T-helper 1 cell treated with Interleukin-12 subunit alpha and Interleukin-12 subunit beta and Interleukin-4 antibody, amounts not matched to agents 30 μg/mL and 1 μg/mL, for 36 hours (primary cell): ENCODE results near the gene DGKE.

Experiments
- H3K27ac Mint-ChIP-seq: one replicate; pipeline ENCODE4 v1.8.0; 2021; ENCODE audit warnings: mild to moderate bottlenecking, mixed read lengths
- H3K27me3 Mint-ChIP-seq: one replicate; pipeline ENCODE4 v1.8.0; 2021; ENCODE audit warnings: low read depth, mixed read lengths
- H3K36me3 Mint-ChIP-seq: one replicate; pipeline ENCODE4 v1.8.0; 2021; ENCODE audit warnings: low read depth, mixed read lengths
- H3K4me1 Mint-ChIP-seq: one replicate; pipeline ENCODE4 v1.8.0; 2021; ENCODE audit warnings: low read depth, mixed read lengths
- H3K4me3 Mint-ChIP-seq: one replicate; pipeline ENCODE4 v1.8.0; 2021; ENCODE audit warnings: mild to moderate bottlenecking, moderate library complexity, mixed read lengths
- H3K9me3 Mint-ChIP-seq: one replicate; pipeline ENCODE4 v1.8.0; 2021; ENCODE audit warnings: mixed read lengths

Gene DGKE

DNA sequence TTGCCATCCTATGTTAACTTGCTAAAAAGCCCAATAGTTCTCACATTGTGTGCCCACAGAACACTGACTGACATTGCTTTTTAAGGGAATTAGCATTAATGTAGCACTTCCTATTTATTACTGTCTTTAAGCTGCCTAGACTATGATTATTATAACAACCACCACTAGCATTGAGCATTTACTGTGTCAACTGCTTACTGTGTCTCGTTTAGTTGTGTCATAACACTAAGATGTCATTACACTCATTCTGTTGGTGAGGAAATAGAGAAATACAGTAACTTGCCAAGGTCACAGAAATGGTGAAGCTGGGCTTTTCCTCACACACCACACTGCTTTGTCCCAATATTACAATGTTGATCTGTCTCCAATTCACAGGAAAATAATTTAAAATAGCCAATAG lies 49.7 kb downstream of the DGKE start:
- H3K4me1 Mint-ChIP-seq = peaks cover 2% of the 10 kb centered on the region
- H3K27me3 Mint-ChIP-seq = no peaks in the 10 kb centered on the region
- no peak overlapping the region for H3K27ac Mint-ChIP-seq
- H3K4me3 Mint-ChIP-seq = no peak overlapping the region
- H3K36me3 Mint-ChIP-seq = peaks cover 26% of the 10 kb centered on the region
- H3K9me3 Mint-ChIP-seq = peaks cover 3% of the 10 kb centered on the region

GRCh38 chr17:56884483-56885311 lies 50.7 kb downstream of the DGKE start:
- Mint-ChIP-seq H3K4me1 (peaks cover 2% of the 10 kb centered on the region), H3K36me3 (peaks cover 36% of the 10 kb centered on the region), H3K4me3 (no peak overlapping the region), H3K9me3 (peaks cover 3% of the 10 kb centered on the region), H3K27me3 (no peaks in the 10 kb centered on the region), H3K27ac (no peak overlapping the region)

GRCh38 chr17:56885312-56885657 lies 51.3 kb downstream of the DGKE start:
- H3K4me1 Mint-ChIP-seq = peaks cover 2% of the 10 kb centered on the region
- peaks cover 42% of the 10 kb centered on the region for H3K36me3 Mint-ChIP-seq
- no peak overlapping the region for H3K4me3 Mint-ChIP-seq
- peaks cover 3% of the 10 kb centered on the region for H3K9me3 Mint-ChIP-seq
- H3K27me3 Mint-ChIP-seq = no peaks in the 10 kb centered on the region
- no peak overlapping the region for H3K27ac Mint-ChIP-seq

DNA sequence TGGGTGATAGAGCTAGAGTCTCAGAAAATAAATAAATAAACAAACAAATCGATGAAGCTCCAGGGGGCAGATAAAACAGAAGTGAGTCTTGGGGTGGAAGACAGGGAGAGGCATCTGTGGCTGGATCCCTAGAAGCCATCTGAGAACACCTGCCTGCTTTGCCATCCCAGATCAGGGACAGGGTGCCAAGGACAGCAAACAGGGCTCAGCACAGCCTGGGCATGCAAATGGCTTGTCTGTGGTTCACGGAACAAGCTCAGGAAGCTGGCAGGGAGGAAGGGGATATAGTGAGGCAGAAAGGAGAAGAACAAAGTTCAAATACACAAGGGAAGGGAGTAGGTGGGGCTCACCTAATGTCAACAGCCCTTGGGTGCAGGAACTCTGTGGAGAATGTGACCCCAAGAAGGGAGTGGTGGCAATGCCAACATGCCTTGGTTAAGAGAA lies 52.4 kb downstream of the DGKE start:
- no peak overlapping the region for H3K4me3 Mint-ChIP-seq
- H3K9me3 Mint-ChIP-seq = peaks cover 3% of the 10 kb centered on the region
- peaks cover 49% of the 10 kb centered on the region for H3K36me3 Mint-ChIP-seq
- H3K27me3 Mint-ChIP-seq = no peaks in the 10 kb centered on the region
- peaks cover 2% of the 10 kb centered on the region for H3K4me1 Mint-ChIP-seq
- H3K27ac Mint-ChIP-seq = peak overlapping the region; percentile 5

- H3K9me3 Mint-ChIP-seq = peaks cover 3% of the 10 kb centered on the region
- H3K27ac Mint-ChIP-seq = no peak overlapping the region
- peaks cover 2% of the 10 kb centered on the region for H3K4me1 Mint-ChIP-seq
- H3K27me3 Mint-ChIP-seq = no peaks in the 10 kb centered on the region
- H3K4me3 Mint-ChIP-seq = no peak overlapping the region
- H3K36me3 Mint-ChIP-seq = peaks cover 50% of the 10 kb centered on the region
Measured at GRCh38 chr17:56887105-56887504, 53.2 kb downstream of the DGKE start.

DNA sequence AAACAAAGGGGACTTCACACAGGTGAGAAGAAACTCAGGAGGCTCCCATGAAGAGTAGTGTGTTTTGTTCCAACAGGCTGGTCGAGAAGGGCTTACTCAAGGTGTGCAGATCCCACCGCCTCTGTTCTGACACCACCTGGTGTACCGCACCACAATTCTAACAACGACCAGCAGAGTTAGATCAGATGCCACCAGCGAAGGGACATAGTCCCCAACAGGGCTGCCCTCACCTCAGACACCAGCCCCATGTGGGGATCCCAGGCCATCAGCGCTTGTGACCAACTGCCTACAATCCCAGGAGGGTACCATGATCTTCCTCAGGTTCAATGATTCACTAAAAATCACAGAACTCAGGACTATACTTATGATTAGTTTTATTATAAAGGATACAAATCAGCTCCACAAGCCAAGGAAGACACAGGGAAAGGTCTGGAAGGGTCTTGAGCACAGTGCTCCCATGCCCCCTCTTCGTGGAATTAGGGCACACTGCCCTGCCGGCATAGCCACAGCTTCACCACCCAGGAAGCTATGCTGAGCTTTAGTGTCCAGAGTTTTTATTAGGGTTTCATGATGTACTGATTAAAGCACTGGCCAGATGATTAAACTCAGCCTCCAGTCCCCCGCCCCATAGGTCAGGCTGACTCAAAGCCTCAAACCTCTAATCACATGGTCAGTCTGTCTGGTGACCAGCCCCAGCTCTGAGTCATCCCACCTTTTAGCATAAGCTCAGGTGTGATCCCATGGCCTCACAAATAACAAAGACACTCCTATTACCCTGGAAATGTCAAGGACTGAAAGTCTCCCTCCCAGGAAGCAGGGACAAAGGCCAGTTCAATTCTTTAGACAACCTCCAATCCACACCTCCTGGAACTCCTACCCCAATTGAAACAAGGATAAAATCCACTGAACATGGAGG lies 53.9 kb downstream of the DGKE start:
- Mint-ChIP-seq H3K4me1 (peaks cover 9% of the 10 kb centered on the region), H3K4me3 (no peak overlapping the region), H3K9me3 (peaks cover 3% of the 10 kb centered on the region), H3K27me3 (no peaks in the 10 kb centered on the region), H3K27ac (no peak overlapping the region), H3K36me3 (peaks cover 57% of the 10 kb centered on the region)

- Mint-ChIP-seq H3K9me3 (peaks cover 3% of the 10 kb centered on the region), H3K36me3 (peaks cover 74% of the 10 kb centered on the region), H3K27me3 (no peaks in the 10 kb centered on the region), H3K4me3 (no peak overlapping the region), H3K27ac (no peak overlapping the region), H3K4me1 (peaks cover 18% of the 10 kb centered on the region)
Measured at GRCh38 chr17:56890390-56890789, 56.4 kb downstream of the DGKE start.

DNA sequence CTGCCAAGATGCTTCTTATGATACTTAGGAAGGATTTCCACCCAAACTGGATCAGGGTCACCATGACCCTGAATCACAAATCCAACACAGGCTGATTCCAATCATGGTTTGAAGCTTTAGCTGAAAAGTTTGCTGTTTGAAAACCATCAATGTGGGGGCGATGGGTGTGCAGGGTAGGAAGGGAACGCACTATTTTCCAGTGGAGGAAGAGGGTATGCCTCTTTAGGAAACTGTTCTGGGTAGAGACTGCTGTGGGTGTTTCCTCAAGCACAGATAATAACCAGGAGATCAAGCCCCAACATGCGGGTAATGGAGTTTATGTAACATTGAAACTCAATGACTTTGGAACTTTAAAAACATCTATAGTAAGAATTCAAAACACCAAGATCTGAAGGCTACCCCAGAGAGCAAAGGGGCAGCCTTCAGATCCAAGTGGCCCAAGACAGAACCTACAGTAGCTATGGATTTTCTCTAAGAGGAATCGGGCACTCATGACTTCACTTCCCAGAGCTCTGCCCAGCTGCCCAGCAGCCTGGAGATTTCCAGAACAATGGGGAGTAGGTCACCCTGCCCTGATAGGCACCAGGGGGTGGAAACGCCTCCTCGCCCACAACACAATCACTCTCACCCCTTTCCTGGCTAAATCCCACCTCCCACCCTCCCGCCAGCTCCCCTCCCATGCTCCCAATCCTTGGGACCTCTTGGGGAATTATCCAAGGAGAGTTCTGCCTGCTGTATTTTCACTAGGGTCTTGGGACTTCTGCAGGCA lies 57.1 kb downstream of the DGKE start:
- H3K36me3 Mint-ChIP-seq = peaks cover 80% of the 10 kb centered on the region
- peaks cover 18% of the 10 kb centered on the region for H3K4me1 Mint-ChIP-seq
- no peak overlapping the region for H3K4me3 Mint-ChIP-seq
- H3K27ac Mint-ChIP-seq = peak overlapping the region; percentile 8
- H3K27me3 Mint-ChIP-seq = no peaks in the 10 kb centered on the region
- H3K9me3 Mint-ChIP-seq = peaks cover 3% of the 10 kb centered on the region

- peaks cover 74% of the 10 kb centered on the region for H3K36me3 Mint-ChIP-seq
- peaks cover 3% of the 10 kb centered on the region for H3K9me3 Mint-ChIP-seq
- no peaks in the 10 kb centered on the region for H3K27me3 Mint-ChIP-seq
- peaks cover 18% of the 10 kb centered on the region for H3K4me1 Mint-ChIP-seq
- H3K27ac Mint-ChIP-seq = no peak overlapping the region
- H3K4me3 Mint-ChIP-seq = no peak overlapping the region
Measured at GRCh38 chr17:56891751-56892150, 57.8 kb downstream of the DGKE start.

- H3K4me3 Mint-ChIP-seq = no peak overlapping the region
- H3K27ac Mint-ChIP-seq = no peak overlapping the region
Measured at GRCh38 chr17:56892333-56892732, 58.4 kb downstream of the DGKE start.

GRCh38 chr17:56893503-56893902 lies 59.6 kb downstream of the DGKE start:
- no peak overlapping the region for H3K4me3 Mint-ChIP-seq
- H3K36me3 Mint-ChIP-seq = peaks cover 74% of the 10 kb centered on the region
- H3K27ac Mint-ChIP-seq = no peak overlapping the region
- no peaks in the 10 kb centered on the region for H3K9me3 Mint-ChIP-seq
- no peaks in the 10 kb centered on the region for H3K27me3 Mint-ChIP-seq
- peaks cover 23% of the 10 kb centered on the region for H3K4me1 Mint-ChIP-seq

More at GRCh38 chr17:56892333-56892732, 58.4 kb downstream of the DGKE start:
- peaks cover 3% of the 10 kb centered on the region for H3K9me3 Mint-ChIP-seq
- H3K4me1 Mint-ChIP-seq = peaks cover 18% of the 10 kb centered on the region
- H3K36me3 Mint-ChIP-seq = peaks cover 74% of the 10 kb centered on the region
- no peaks in the 10 kb centered on the region for H3K27me3 Mint-ChIP-seq

GRCh38 chr17:56894859-56895455 lies 61.0 kb downstream of the DGKE start:
- Mint-ChIP-seq H3K4me1 (peaks cover 23% of the 10 kb centered on the region), H3K4me3 (no peak overlapping the region), H3K9me3 (no peaks in the 10 kb centered on the region), H3K27ac (peak overlapping the region; percentile 74), H3K27me3 (no peaks in the 10 kb centered on the region), H3K36me3 (peaks cover 67% of the 10 kb centered on the region)

GRCh38 chr17:56896217-56896967 lies 62.4 kb downstream of the DGKE start:
- H3K36me3 Mint-ChIP-seq = peaks cover 62% of the 10 kb centered on the region
- H3K27me3 Mint-ChIP-seq = no peaks in the 10 kb centered on the region
- H3K27ac Mint-ChIP-seq = no peak overlapping the region
- no peaks in the 10 kb centered on the region for H3K9me3 Mint-ChIP-seq
- peaks cover 26% of the 10 kb centered on the region for H3K4me1 Mint-ChIP-seq
- H3K4me3 Mint-ChIP-seq = no peak overlapping the region
